ENCODE results near the gene BASP1.
"Not testable (repeated sequence)": the region's sequence is repeated elsewhere in the genome, so short reads cannot be mapped to it uniquely, and the experiment has no call there.

BASP1 gene

GRCh38 chr5:17257705-17258273 is 40.4 kb downstream of the BASP1 start:
- DNase-seq = no peak

- no peak for DNase-seq
Observed at GRCh38 chr5:17258431-17258830, 41.0 kb downstream of the BASP1 start.

- DNase-seq = not testable (repeated sequence)
Observed at GRCh38 chr5:17259012-17259411, 41.6 kb downstream of the BASP1 start.

GRCh38 chr5:17259630-17260257 is 42.3 kb downstream of the BASP1 start:
- DNase-seq = no peak

GRCh38 chr5:17260549-17260948 is 43.1 kb downstream of the BASP1 start:
- DNase-seq = no peak

- DNase-seq = no peak
Observed at GRCh38 chr5:17261075-17261474, 43.6 kb downstream of the BASP1 start.

GRCh38 chr5:17265041-17265440 is 47.6 kb downstream of the BASP1 start:
- DNase-seq = no peak

GRCh38 chr5:17267106-17267505 is 49.7 kb downstream of the BASP1 start:
- DNase-seq = no peak

GRCh38 chr5:17269201-17269600 is 51.8 kb downstream of the BASP1 start:
- no peak for DNase-seq

- no peak for DNase-seq
Observed at GRCh38 chr5:17272111-17272510, 54.7 kb downstream of the BASP1 start.

- no peak for DNase-seq
Observed at GRCh38 chr5:17275289-17276158, 58.1 kb downstream of the BASP1 start.

GRCh38 chr5:17276445-17276844 is 59.0 kb downstream of the BASP1 start:
- no peak for DNase-seq

GRCh38 chr5:17277907-17278306 is 60.5 kb downstream of the BASP1 start:
- DNase-seq = no peak

GRCh38 chr5:17278931-17279330 is 61.5 kb downstream of the BASP1 start:
- DNase-seq = no peak

GRCh38 chr5:17279487-17279886 is 62.1 kb downstream of the BASP1 start:
- DNase-seq = no peak

GRCh38 chr5:17282283-17283120 is 65.1 kb downstream of the BASP1 start:
- no peak for DNase-seq

GRCh38 chr5:17283121-17283415 is 65.6 kb downstream of the BASP1 start:
- DNase-seq = no peak

GRCh38 chr5:17287501-17288155 is 70.2 kb downstream of the BASP1 start:
- DNase-seq = no peak

GRCh38 chr5:17288570-17288969 is 71.1 kb downstream of the BASP1 start:
- DNase-seq = no peak

GRCh38 chr5:17289681-17290539 is 72.5 kb downstream of the BASP1 start:
- no peak for DNase-seq

- DNase-seq = no peak
Observed at GRCh38 chr5:17290540-17290974, 73.1 kb downstream of the BASP1 start.

All from stimulated activated CD4-positive, alpha-beta T cell treated with anti-CD3 and anti-CD28 coated beads, Interleukin-4, amount 100 ng/mL, for 24 hours (primary cell).